ENCODE measurements around the gene ATP4B.

DNA sequence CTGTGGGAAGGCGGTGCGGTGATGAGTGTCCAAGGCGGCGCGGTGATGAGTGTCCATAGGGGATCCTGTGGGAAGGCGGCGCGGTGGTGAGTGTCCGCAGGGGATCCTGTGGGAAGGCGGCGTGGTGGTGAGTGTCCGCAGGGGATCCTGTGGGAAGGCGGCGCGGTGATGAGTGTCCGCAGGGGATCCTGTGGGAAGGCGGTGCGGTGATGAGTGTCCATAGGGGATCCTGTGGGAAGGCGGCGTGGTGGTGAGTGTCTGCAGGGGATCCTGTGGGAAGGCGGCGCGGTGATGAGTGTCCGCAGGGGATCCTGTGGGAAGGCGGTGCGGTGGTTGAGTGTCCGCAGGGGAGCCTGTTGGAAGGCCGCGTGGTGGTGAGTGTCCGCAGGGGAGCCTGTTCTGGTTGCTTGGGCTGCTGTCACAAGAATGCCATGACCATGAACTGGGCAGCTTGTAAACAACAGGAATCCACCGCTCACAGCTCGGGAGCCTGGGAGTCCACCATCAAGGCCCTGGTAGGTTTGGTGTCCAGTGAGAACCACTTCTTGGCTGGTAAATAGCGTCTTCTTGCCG is 52.0 kb downstream of the ATP4B start:
- TF ChIP-seq, protein P1, sequence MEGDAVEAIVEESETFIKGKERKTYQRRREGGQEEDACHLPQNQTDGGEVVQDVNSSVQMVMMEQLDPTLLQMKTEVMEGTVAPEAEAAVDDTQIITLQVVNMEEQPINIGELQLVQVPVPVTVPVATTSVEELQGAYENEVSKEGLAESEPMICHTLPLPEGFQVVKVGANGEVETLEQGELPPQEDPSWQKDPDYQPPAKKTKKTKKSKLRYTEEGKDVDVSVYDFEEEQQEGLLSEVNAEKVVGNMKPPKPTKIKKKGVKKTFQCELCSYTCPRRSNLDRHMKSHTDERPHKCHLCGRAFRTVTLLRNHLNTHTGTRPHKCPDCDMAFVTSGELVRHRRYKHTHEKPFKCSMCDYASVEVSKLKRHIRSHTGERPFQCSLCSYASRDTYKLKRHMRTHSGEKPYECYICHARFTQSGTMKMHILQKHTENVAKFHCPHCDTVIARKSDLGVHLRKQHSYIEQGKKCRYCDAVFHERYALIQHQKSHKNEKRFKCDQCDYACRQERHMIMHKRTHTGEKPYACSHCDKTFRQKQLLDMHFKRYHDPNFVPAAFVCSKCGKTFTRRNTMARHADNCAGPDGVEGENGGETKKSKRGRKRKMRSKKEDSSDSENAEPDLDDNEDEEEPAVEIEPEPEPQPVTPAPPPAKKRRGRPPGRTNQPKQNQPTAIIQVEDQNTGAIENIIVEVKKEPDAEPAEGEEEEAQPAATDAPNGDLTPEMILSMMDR (IDR thresholded peaks at IDR 0.05; ENCODE audit: low read length) = no peak
- TF ChIP-seq EZH2 (IDR thresholded peaks at IDR 0.05; ENCODE audit: borderline replicate concordance, low read length) = no peak
